Measurements from ENCODE around the gene RFFL.

RFFL gene

DNA sequence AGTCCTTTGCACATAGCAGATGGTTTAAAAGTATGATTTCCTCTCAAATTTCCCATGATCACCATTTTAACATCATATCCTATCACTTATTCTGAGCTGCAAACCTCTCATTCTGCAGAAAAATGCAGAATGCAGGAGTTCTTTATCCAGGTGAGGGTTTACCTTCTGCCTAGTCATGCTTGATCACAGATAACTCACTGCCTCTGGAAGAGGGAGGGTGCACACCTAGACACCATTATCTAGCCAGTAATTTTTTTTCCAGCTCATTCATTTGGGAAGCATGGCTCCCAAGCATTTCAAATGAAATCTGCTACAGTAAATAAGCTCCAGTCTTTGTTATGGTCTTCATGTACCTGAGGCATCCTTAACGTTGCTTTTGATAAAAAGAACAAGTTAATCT lies 38.0 kb downstream of the RFFL start:
- no peak overlapping the region for H3K27ac ChIP-seq (ENCODE audit: low read depth, low read length)
- H3K79me2 ChIP-seq (ENCODE audit: control insufficient read depth, insufficient read depth, low read length, unreplicated experiment), result no peaks in the 10 kb centered on the region
- no peaks in the 10 kb centered on the region for H3K36me3 ChIP-seq (ENCODE audit: insufficient read depth, low read length)
- H3K27me3 ChIP-seq (ENCODE audit: insufficient read depth, low read length), result no peaks in the 10 kb centered on the region
- no peak overlapping the region for H2AFZ ChIP-seq (ENCODE audit: low read length, unreplicated experiment)
- H3K4me3 ChIP-seq (ENCODE audit: low read depth, low read length), result no peak overlapping the region
- H3K4me1 ChIP-seq (ENCODE audit: control insufficient read depth, insufficient read depth, low read length, unreplicated experiment), result peaks cover 38% of the 10 kb centered on the region

DNA sequence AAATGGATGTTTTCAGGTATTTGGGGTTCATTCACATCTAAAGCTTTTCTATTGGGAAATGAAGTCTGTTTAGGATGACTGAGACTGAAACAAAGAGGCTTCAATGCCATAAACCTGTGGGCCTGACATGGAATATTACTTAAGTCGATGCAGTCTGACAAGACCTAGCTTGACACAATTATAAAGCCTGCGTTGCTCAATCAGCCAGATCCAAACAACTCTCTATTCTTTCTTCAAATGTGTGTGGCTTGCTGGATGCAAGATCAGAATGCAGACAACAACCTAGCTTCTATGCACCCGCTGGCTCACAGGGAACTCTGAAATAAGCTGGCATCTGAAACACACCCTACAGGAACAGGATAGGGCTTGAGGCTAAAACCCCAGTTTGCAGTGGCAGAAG lies 40.0 kb downstream of the RFFL start:
- no peaks in the 10 kb centered on the region for H3K27me3 ChIP-seq (ENCODE audit: insufficient read depth, low read length)
- H2AFZ ChIP-seq (ENCODE audit: low read length, unreplicated experiment), result no peak overlapping the region
- no peak overlapping the region for H3K4me3 ChIP-seq (ENCODE audit: low read depth, low read length)
- H3K4me1 ChIP-seq (ENCODE audit: control insufficient read depth, insufficient read depth, low read length, unreplicated experiment), result peaks cover 32% of the 10 kb centered on the region
- H3K36me3 ChIP-seq (ENCODE audit: insufficient read depth, low read length), result peaks cover 4% of the 10 kb centered on the region; the same call in 1 of the 2 replicates
- H3K79me2 ChIP-seq (ENCODE audit: control insufficient read depth, insufficient read depth, low read length, unreplicated experiment), result no peaks in the 10 kb centered on the region
- H3K27ac ChIP-seq (ENCODE audit: low read depth, low read length), result peak overlapping the region; percentile 98

DNA sequence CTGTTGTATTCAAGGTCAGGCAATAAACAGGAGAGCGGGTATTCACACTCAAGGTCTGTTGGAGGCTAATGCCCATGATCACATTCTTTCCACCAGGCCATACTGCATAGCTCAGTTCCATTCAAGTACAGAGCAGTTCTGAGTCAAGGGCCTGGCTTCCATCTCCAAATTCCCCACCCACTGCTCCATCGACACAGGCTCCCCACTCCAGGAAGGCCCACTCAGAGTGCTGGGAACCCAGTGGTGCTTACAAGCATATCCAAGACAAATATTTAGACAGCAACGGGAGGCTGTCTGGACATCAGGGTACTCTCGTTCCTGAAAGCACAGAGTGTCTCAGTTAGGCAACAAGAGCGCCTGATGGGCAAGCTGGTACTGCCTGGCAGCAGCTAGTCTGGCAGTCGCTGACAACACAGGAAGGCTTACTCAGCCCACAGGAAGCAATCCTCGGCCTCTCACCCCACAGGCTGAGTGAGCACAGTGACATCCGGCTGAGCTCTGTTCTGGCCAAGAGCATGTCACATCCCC lies 40.9 kb downstream of the RFFL start:
- peaks cover 4% of the 10 kb centered on the region; the same call in 1 of the 2 replicates for H3K36me3 ChIP-seq (ENCODE audit: insufficient read depth, low read length)
- no peaks in the 10 kb centered on the region for H3K79me2 ChIP-seq (ENCODE audit: control insufficient read depth, insufficient read depth, low read length, unreplicated experiment)
- H3K4me3 ChIP-seq (ENCODE audit: low read depth, low read length), result peak overlapping the region; percentile 7; the same call in 1 of the 2 replicates
- no peak overlapping the region for H2AFZ ChIP-seq (ENCODE audit: low read length, unreplicated experiment)
- no peaks in the 10 kb centered on the region for H3K27me3 ChIP-seq (ENCODE audit: insufficient read depth, low read length)
- peaks cover 26% of the 10 kb centered on the region for H3K4me1 ChIP-seq (ENCODE audit: control insufficient read depth, insufficient read depth, low read length, unreplicated experiment)
- peak overlapping the region; percentile 98 for H3K27ac ChIP-seq (ENCODE audit: low read depth, low read length)

DNA sequence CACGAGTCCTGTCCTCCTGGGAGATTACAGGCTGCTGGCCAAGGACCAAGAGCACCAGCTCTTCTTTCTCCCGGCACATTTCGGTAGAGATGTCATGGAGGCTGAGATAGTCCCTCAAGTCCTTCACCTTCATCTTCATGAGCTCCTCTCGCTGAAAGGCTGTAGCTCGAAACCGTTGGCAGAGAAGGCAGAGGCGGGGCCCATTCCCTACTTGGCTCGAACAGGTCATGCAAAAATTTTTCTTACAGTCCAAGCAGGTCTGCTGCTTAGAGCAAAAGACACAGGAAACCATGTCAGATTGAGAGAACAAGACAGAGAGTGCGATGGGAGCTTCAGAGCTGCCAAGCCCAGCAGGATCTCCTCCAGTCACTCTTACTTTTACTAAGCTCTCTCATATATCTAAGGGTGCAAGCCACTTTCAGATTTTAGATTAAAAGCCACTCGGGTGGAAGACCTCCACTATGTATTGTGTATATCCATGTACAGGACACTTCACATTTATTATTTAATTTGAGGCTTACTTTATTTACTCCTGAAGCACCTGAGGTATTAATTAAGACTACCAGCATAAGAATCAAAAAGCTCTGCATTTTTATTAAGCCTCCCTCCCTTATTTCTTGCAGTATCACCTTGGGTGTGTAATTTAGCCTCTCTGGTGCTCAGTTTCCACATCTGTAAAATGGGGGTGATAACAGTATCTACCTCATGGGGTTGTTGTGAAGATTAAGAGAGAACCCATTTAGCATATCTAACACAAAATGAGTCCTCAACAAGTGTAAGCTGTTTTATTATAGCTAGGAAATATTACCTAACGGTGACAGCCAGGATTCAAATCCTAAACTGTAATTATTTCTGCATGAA lies 41.8 kb downstream of the RFFL start:
- H3K79me2 ChIP-seq (ENCODE audit: control insufficient read depth, insufficient read depth, low read length, unreplicated experiment), result no peaks in the 10 kb centered on the region
- no peak overlapping the region for H2AFZ ChIP-seq (ENCODE audit: low read length, unreplicated experiment)
- H3K4me1 ChIP-seq (ENCODE audit: control insufficient read depth, insufficient read depth, low read length, unreplicated experiment), result peaks cover 26% of the 10 kb centered on the region
- H3K27ac ChIP-seq (ENCODE audit: low read depth, low read length), result peak overlapping the region; percentile 98
- no peaks in the 10 kb centered on the region for H3K27me3 ChIP-seq (ENCODE audit: insufficient read depth, low read length)
- no peak overlapping the region for H3K4me3 ChIP-seq (ENCODE audit: low read depth, low read length)
- H3K36me3 ChIP-seq (ENCODE audit: insufficient read depth, low read length), result peaks cover 4% of the 10 kb centered on the region; the same call in 1 of the 2 replicates

DNA sequence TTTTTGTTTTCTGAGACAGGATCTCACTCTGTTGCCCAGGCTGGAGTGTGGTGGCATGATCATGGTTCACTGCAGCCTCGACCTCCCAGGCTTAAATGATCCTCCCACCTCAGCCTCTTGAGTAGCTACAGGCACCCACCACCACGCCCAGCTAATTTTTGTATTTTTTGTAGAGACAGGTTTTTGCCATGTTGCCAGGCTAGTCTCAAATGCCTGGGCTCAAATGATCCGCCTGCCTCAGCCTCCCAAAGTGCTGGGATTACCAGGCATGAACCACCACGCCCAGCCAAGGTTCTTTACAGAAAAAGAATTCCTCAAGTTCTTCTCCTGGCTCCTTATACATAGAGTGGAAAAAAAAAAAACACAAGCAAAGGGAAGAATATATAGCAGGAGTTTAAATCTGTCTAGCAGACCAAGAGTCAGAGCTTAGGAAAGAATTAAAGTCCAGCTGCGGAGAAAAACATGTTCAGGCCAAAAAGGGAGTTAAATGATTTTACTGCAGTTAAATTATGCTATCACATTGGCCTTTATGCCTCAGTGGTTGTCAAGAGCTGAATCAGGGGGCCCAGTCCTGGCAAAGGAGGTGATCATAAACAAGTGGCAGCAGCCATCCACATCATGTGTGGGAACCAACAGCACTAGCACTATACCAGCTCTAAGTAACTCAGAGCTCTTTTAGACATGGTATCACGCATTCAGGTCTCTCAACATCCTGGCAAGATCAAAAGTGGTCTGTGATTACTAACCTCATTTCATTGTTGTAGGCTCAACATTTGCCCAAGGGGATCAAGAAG lies 43.9 kb downstream of the RFFL start:
- Histone ChIP-seq H3K4me3 (ENCODE audit: low read depth, low read length) (no peak overlapping the region), H3K27ac (ENCODE audit: low read depth, low read length) (no peak overlapping the region), H3K79me2 (ENCODE audit: control insufficient read depth, insufficient read depth, low read length, unreplicated experiment) (no peaks in the 10 kb centered on the region), H3K36me3 (ENCODE audit: insufficient read depth, low read length) (peaks cover 7% of the 10 kb centered on the region; the same call in 1 of the 2 replicates), H2AFZ (ENCODE audit: low read length, unreplicated experiment) (no peak overlapping the region), H3K4me1 (ENCODE audit: control insufficient read depth, insufficient read depth, low read length, unreplicated experiment) (peaks cover 26% of the 10 kb centered on the region), H3K27me3 (ENCODE audit: insufficient read depth, low read length) (no peaks in the 10 kb centered on the region)

DNA sequence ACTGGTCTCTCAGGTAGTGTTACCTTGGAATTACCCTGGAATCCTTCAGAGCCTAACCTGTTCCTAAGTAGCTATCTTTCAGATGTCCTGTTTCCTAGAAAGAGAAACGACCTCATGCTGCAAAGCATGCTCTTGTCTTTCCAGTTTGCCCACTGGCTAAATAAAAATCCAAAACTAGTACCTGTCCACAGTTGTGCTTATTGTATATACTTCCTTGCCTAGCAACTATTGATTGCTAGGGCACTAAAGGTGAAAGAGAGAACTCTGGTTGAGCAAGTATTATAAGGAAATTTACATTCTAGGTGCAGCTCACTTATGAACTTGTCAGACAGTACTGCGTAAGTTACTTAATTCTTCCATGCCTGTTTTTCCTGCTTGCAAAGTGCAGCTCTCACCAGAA lies 44.7 kb downstream of the RFFL start:
- Histone ChIP-seq H3K4me3 (ENCODE audit: low read depth, low read length) (no peak overlapping the region), H3K4me1 (ENCODE audit: control insufficient read depth, insufficient read depth, low read length, unreplicated experiment) (peaks cover 25% of the 10 kb centered on the region), H3K27me3 (ENCODE audit: insufficient read depth, low read length) (no peaks in the 10 kb centered on the region), H3K79me2 (ENCODE audit: control insufficient read depth, insufficient read depth, low read length, unreplicated experiment) (no peaks in the 10 kb centered on the region), H3K27ac (ENCODE audit: low read depth, low read length) (no peak overlapping the region), H2AFZ (ENCODE audit: low read length, unreplicated experiment) (no peak overlapping the region), H3K36me3 (ENCODE audit: insufficient read depth, low read length) (peaks cover 7% of the 10 kb centered on the region; the same call in 1 of the 2 replicates)

DNA sequence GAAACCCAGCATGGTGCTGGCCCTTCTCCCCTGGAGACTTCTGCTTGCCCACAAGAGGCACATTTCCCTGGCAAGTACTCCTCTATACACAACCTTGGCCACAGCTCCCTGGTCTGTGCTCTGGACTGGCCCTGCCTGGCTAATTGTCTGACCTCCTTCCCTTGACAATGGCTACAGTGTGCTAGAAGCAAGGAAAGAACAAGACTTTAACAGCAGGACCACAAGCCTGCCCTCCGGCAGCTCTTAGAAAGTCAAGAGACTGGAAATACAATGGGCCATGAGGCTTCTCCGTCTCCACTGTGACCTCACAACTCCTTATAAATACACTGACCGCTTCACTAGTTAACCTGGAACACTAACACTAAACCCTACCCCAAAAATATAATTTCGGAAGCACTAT lies 46.5 kb downstream of the RFFL start:
- no peak overlapping the region for H3K27ac ChIP-seq (ENCODE audit: low read depth, low read length)
- H3K79me2 ChIP-seq (ENCODE audit: control insufficient read depth, insufficient read depth, low read length, unreplicated experiment), result no peaks in the 10 kb centered on the region
- H3K36me3 ChIP-seq (ENCODE audit: insufficient read depth, low read length), result peaks cover 10% of the 10 kb centered on the region; the same call in 1 of the 2 replicates
- H3K4me1 ChIP-seq (ENCODE audit: control insufficient read depth, insufficient read depth, low read length, unreplicated experiment), result peaks cover 8% of the 10 kb centered on the region
- no peak overlapping the region for H3K4me3 ChIP-seq (ENCODE audit: low read depth, low read length)
- H3K27me3 ChIP-seq (ENCODE audit: insufficient read depth, low read length), result no peaks in the 10 kb centered on the region
- no peak overlapping the region for H2AFZ ChIP-seq (ENCODE audit: low read length, unreplicated experiment)

DNA sequence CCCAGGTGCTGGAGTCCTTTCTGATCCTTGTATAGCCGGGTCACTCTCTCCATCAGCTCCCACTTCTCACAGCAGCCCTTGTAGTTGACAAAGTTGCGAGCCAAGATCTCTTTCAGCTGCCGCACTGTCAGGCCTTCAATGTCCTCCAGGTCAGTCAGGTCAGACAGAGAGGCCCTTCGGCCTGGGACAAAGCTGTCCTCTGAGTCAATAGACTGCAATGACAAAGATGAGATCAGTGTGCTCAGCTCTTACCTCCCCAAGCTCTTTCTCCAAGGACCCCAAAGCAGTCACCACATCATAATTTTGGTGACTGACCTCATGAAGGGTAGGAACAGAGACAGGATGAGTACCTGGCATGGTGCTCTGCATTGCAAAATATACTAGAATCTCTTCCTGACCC lies 47.1 kb downstream of the RFFL start:
- H3K36me3 ChIP-seq (ENCODE audit: insufficient read depth, low read length), result peaks cover 15% of the 10 kb centered on the region; the same call in 1 of the 2 replicates
- H3K27ac ChIP-seq (ENCODE audit: low read depth, low read length), result no peak overlapping the region
- H3K27me3 ChIP-seq (ENCODE audit: insufficient read depth, low read length), result no peaks in the 10 kb centered on the region
- H3K4me1 ChIP-seq (ENCODE audit: control insufficient read depth, insufficient read depth, low read length, unreplicated experiment), result peaks cover 1% of the 10 kb centered on the region
- no peak overlapping the region for H3K4me3 ChIP-seq (ENCODE audit: low read depth, low read length)
- no peaks in the 10 kb centered on the region for H3K79me2 ChIP-seq (ENCODE audit: control insufficient read depth, insufficient read depth, low read length, unreplicated experiment)
- no peak overlapping the region for H2AFZ ChIP-seq (ENCODE audit: low read length, unreplicated experiment)

DNA sequence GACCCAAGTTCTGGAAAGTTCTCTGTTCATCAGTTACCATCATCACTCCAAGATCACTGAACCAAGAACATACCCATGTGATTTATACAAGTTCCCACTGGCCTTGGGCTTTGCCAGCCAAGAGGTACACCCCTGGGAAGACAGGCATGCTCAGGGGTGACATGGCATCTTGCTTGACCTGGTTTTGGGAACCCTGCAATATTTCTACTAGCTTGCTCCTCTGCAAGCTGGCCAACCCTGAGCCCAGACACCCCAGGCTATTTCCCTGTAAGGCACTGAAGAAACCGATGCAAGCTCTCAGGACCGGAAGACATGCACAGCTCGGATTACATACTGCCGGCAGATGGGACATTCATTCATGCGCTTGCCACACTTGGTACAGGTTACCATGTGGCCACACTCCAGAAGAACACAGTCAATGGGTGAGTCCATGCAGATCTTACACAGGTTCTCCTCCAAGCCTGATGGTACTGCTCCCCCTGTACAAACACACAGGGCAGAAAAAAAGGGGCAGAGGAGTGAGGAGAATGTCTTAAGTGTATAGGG lies 51.8 kb downstream of the RFFL start:
- Histone ChIP-seq H3K4me3 (ENCODE audit: low read depth, low read length) (no peak overlapping the region), H3K79me2 (ENCODE audit: control insufficient read depth, insufficient read depth, low read length, unreplicated experiment) (no peaks in the 10 kb centered on the region), H3K36me3 (ENCODE audit: insufficient read depth, low read length) (peaks cover 13% of the 10 kb centered on the region; the same call in 1 of the 2 replicates), H3K4me1 (ENCODE audit: control insufficient read depth, insufficient read depth, low read length, unreplicated experiment) (peaks cover 2% of the 10 kb centered on the region), H2AFZ (ENCODE audit: low read length, unreplicated experiment) (no peak overlapping the region), H3K27me3 (ENCODE audit: insufficient read depth, low read length) (no peaks in the 10 kb centered on the region), H3K27ac (ENCODE audit: low read depth, low read length) (no peak overlapping the region)

DNA sequence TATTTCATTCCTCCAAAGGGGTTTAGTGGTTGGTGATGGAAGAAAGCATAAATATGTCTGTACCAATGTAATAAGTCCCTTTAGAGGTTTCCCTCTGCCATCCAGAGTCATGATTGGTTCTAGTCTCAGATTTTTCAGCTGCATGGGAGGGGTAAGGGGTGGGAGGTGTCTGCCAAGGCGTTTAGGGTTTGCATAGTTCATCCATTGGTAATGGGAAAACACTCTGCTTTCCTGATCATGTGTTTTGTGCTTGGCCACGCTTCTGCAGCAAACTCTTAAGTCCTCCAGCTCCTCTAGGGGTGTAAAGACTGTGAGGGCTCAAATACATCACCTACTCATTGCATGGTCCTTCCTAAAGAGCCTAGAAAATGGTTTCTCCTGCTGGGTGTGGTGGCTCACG lies 53.4 kb downstream of the RFFL start:
- Histone ChIP-seq H2AFZ (ENCODE audit: low read length, unreplicated experiment) (no peak overlapping the region), H3K36me3 (ENCODE audit: insufficient read depth, low read length) (peaks cover 12% of the 10 kb centered on the region; the same call in 1 of the 2 replicates), H3K27me3 (ENCODE audit: insufficient read depth, low read length) (no peaks in the 10 kb centered on the region)

More for the DNA sequence above, 53.4 kb downstream of the RFFL start:
- Histone ChIP-seq H3K27ac (ENCODE audit: low read depth, low read length) (no peak overlapping the region), H3K4me3 (ENCODE audit: low read depth, low read length) (no peak overlapping the region), H3K4me1 (ENCODE audit: control insufficient read depth, insufficient read depth, low read length, unreplicated experiment) (peaks cover 2% of the 10 kb centered on the region), H3K79me2 (ENCODE audit: control insufficient read depth, insufficient read depth, low read length, unreplicated experiment) (no peaks in the 10 kb centered on the region)
